Upper lobe of left lung (tissue), 6 donors: ENCODE data around the gene MED13. TPM values are rescaled to one million over a fixed set of nuclear protein-coding genes. Genes with fewer than 3 reads are reported as not detected.
"Not testable (repeated sequence)": the region's sequence is repeated elsewhere in the genome, so short reads cannot be mapped to it uniquely, and the experiment has no call there.

Experiments
- ATAC-seq, 2 donors: fragments of 200-7000 bp; cut with Tn5 transposase; one replicate each; pipeline ENCODE4 v1.9.1; 2022; ENCODE audit warnings: mild to moderate bottlenecking in 2 of 2, moderate library complexity in 2 of 2; ENCODE audit not compliant: low FRiP score in 2 of 2
- DNase-seq, 2 donors: peaks; one replicate each; pipeline ENCODE4 v3.0.0-alpha.2; 2019 to 2020
- H3K27ac ChIP-seq, 4 donors: fragments of 200-600 bp; sonication (generic); one replicate each; pipeline ENCODE4 v1.5.1; 2016 to 2019
- H3K27me3 ChIP-seq, 4 donors: fragments of 200-600 bp; sonication (generic); one replicate each; pipeline ENCODE4 v1.5.1; 2017 to 2019
- H3K36me3 ChIP-seq, 4 donors: fragments of 200-600 bp; sonication (generic); one replicate each; pipeline ENCODE4 v1.5.1; 2016 to 2019
- H3K4me1 ChIP-seq, 4 donors: fragments of 200-600 bp; sonication (generic); one replicate each; pipeline ENCODE4 v1.5.1; 2018 to 2019
- H3K4me3 ChIP-seq, 4 donors: fragments of 200-600 bp; sonication (generic); one replicate each; pipeline ENCODE4 v1.5.1; 2017 to 2019; ENCODE audit warnings: mild to moderate bottlenecking in 2 of 4, moderate library complexity in 1 of 4
- H3K9me3 ChIP-seq, 4 donors: fragments of 200-600 bp; sonication (generic); one replicate each; pipeline ENCODE4 v1.5.1; 2018 to 2019
- CTCF ChIP-seq, 6 experiments: fragments of 450-650 bp in 4 of 6; fragments of 200-600 bp in 2 of 6; sonication (generic) in 2 of 6; IDR thresholded peaks; one replicate each; pipeline ENCODE4 v1.5.1; 2016 to 2019; ENCODE audit warnings: antibody characterized with exemption in 6 of 6
- EP300 ChIP-seq, 4 donors: sonication (generic); formaldehyde crosslinking; IDR thresholded peaks; one replicate each; pipeline ENCODE4 v1.5.1; 2017; ENCODE audit warnings: antibody characterized with exemption in 4 of 4, control low read depth in 2 of 4
- POLR2A ChIP-seq, 4 donors: fragments of 450-650 bp; IDR thresholded peaks; one replicate each; pipeline ENCODE4 v1.5.1; 2016 to 2017; ENCODE audit warnings: antibody characterized with exemption in 4 of 4, mild to moderate bottlenecking in 2 of 4
- POLR2AphosphoS5 ChIP-seq, 2 donors: sonication (generic); formaldehyde crosslinking; IDR thresholded peaks; one replicate each; pipeline ENCODE4 v1.5.1; 2017; ENCODE audit warnings: antibody characterized with exemption in 2 of 2
- WGBS, 2 donors: methylation state at CpG; one replicate each; pipeline ENCODE4 v1.1.5; 2017 to 2018; 5-methylcytosine and 5-hydroxymethylcytosine counted together
- total RNA-seq, 6 donors: library from RNA; depleted of rRNA in 4 of 6; stranded (reverse); fragments of >200 nt in 4 of 6; gene quantifications; one replicate each; pipeline versions ENCODE4 v1.1.0 to v1.2.1, GENCODE V29; 2016 to 2021
- donor health status: DM: no; HTN: no; CAD: no; lungs with moderate emphysema.
- donor health status: DM: no; HTN: yes; CAD: no; lungs with severe emphysema.

MED13 gene
- total RNA-seq, 6 donors from 2014 or later, result 52.7 to 109 (median 71.3) TPM

GRCh38 chr17:62004388-62004787 lies 60.7 kb downstream of the MED13 start:
- ATAC-seq (no peak), DNase-seq (no peak)
- Histone ChIP-seq H3K36me3 (peaks cover 1 to 53% (median 15%) of the 10 kb centered on the region in 4 donors), H3K4me3 (no peak overlapping the region), H3K9me3 (no peaks in the 10 kb centered on the region), H3K27ac (no peak overlapping the region), H3K27me3 (no peaks in the 10 kb centered on the region), H3K4me1 (peaks cover 0 to 3% (median 0%) of the 10 kb centered on the region in 4 donors)
- TF ChIP-seq POLR2AphosphoS5 (IDR thresholded peaks at IDR 0.05) (no peak), CTCF (IDR thresholded peaks at IDR 0.05) (no peak), EP300 (IDR thresholded peaks at IDR 0.05) (no peak), POLR2A (IDR thresholded peaks at IDR 0.05) (no peak)

GRCh38 chr17:62003141-62003540 lies 61.9 kb downstream of the MED13 start:
- ATAC-seq, result not testable (repeated sequence)
- H3K36me3 ChIP-seq, result peaks cover 0 to 43% (median 15%) of the 10 kb centered on the region in 4 donors
- 98 to 100% methylated on average over 3 of the region's 3 CpGs for WGBS, 2 donors

GRCh38 chr17:62001105-62001504 lies 64.0 kb downstream of the MED13 start:
- ATAC-seq (no peak), DNase-seq (no peak)
- no peaks in the 10 kb centered on the region for H3K9me3 ChIP-seq
- H3K27ac ChIP-seq, result no peak overlapping the region
- no peak for TF ChIP-seq POLR2AphosphoS5 (IDR thresholded peaks at IDR 0.05)
- no peak for TF ChIP-seq POLR2A (IDR thresholded peaks at IDR 0.05)
- TF ChIP-seq CTCF (IDR thresholded peaks at IDR 0.05), result no peak
- TF ChIP-seq EP300 (IDR thresholded peaks at IDR 0.05), result no peak
- 97 to 100% methylated on average over 2 of the region's 2 CpGs for WGBS, 2 donors
- peaks cover 3 to 15% (median 12%) of the 10 kb centered on the region in 4 donors for H3K4me1 ChIP-seq
- H3K27me3 ChIP-seq, result no peaks in the 10 kb centered on the region
- peaks cover 0 to 28% (median 13%) of the 10 kb centered on the region in 4 donors for H3K36me3 ChIP-seq
- no peak overlapping the region for H3K4me3 ChIP-seq

More at GRCh38 chr17:62003141-62003540, 61.9 kb downstream of the MED13 start:
- H3K4me1 ChIP-seq, H3K27me3 ChIP-seq, DNase-seq, H3K9me3 ChIP-seq, H3K4me3 ChIP-seq, H3K27ac ChIP-seq: not testable (repeated sequence)

DNA sequence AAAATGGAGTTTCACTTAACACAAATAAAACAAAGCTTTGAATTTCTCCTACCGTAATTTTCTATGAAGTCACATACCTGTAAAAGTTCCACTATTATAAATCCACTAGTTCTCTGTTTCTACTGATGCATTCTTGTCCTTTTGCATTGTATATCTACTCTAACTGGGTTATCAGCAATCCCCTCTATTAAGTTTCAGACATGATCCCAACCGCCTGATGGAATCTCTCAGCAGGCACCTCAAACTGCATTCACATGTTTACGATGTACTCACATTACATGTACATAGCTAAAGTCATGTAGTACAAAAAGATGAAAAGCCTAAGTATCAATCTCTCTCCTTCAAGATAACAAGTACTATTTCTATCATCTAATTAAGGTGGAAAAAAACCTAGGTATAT lies 64.9 kb downstream of the MED13 start:
- DNase-seq (no peak), ATAC-seq (no peak)
- Histone ChIP-seq H3K36me3 (peaks cover 0 to 20% (median 8%) of the 10 kb centered on the region in 4 donors), H3K27ac (no peak overlapping the region), H3K9me3 (no peaks in the 10 kb centered on the region), H3K4me3 (no peak overlapping the region), H3K4me1 (peaks cover 3 to 15% (median 12%) of the 10 kb centered on the region in 4 donors), H3K27me3 (no peaks in the 10 kb centered on the region)
- TF ChIP-seq POLR2A (IDR thresholded peaks at IDR 0.05) (no peak), CTCF (IDR thresholded peaks at IDR 0.05) (no peak), POLR2AphosphoS5 (IDR thresholded peaks at IDR 0.05) (no peak), EP300 (IDR thresholded peaks at IDR 0.05) (no peak)
- WGBS, 2 donors, result 90% methylated on average over 3 of the region's 3 CpGs

- Histone ChIP-seq H3K36me3 (peaks cover 9 to 28% (median 17%) of the 10 kb centered on the region in 4 donors), H3K4me1 (peaks cover 3 to 15% (median 12%) of the 10 kb centered on the region in 4 donors)
- H3K4me3 ChIP-seq, DNase-seq, ATAC-seq, H3K9me3 ChIP-seq, H3K27me3 ChIP-seq, H3K27ac ChIP-seq: not testable (repeated sequence)
- whole genome bisulfite sequencing, 2 donors, result 85 to 90% methylated on average over 4 of the region's 4 CpGs
Observed at GRCh38 chr17:61998534-61998933, 66.5 kb downstream of the MED13 start.

DNA sequence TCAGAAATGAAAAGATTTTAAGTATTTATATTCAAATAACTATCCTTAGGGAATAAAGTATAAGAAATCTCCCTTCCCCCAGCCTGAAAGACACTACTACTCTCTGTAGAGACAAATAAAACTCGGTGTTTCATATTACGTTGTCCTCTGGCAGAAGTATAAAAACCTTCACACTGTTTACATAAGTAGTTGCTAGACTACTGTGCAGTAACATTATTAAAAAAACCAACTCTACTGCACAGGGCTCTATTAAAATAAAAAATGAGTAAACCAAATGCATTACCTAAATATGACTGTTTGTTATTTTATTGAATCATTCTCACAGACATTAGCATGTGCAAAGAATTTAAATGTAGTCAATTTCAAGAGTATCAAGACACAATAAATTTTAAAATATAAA lies 67.4 kb downstream of the MED13 start:
- TF ChIP-seq CTCF (IDR thresholded peaks at IDR 0.05) (no peak), POLR2AphosphoS5 (IDR thresholded peaks at IDR 0.05) (no peak), EP300 (IDR thresholded peaks at IDR 0.05) (no peak), POLR2A (IDR thresholded peaks at IDR 0.05) (no peak)
- DNase-seq, result no peak
- Histone ChIP-seq H3K27me3 (no peaks in the 10 kb centered on the region), H3K4me3 (no peak overlapping the region), H3K27ac (no peak overlapping the region), H3K36me3 (peaks cover 9 to 33% (median 20%) of the 10 kb centered on the region in 4 donors), H3K9me3 (no peaks in the 10 kb centered on the region), H3K4me1 (peaks cover 3 to 15% (median 12%) of the 10 kb centered on the region in 4 donors)
- ATAC-seq, result peak in 1 of 2 donors; percentile 67
- 26 to 32% methylated on average over 2 of the region's 2 CpGs for WGBS, 2 donors
